ENCODE measurements around the gene SMCR8.
"Not testable (repeated sequence)": the region's sequence is repeated elsewhere in the genome, so short reads cannot be mapped to it uniquely, and the experiment has no call there.

SMCR8 gene

GRCh38 chr17:18338158-18338557 is 23.1 kb downstream of the SMCR8 start:
- in situ Hi-C loops (cut with MboI; ENCODE audit: low pct_unique_long_range_greater_than_20kb, low sequenced_read_pairs): not testable (repeated sequence)

DNA sequence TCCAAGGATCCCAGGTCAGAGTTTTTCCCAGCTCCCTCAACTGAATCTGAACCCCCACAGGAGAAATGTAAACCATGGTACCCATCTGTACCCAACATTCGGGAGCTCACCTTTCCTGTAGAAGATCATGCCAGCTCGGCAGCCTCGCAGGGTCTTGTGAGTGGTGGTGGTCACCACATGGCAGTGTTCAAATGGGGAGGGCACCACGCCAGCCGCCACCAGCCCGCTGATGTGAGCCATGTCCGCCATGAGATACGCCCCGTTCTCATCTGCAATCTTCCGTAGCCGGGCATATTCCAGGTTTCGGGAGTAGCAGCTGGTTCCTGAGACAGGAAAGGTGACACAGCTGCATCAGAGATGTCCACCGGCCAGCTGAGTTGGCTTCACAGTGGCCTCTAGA is 24.8 kb downstream of the SMCR8 start:
- in situ Hi-C loops (cut with MboI; ENCODE audit: low pct_unique_long_range_greater_than_20kb, low sequenced_read_pairs): no loop called here
- DNase-seq: no peak

More at GRCh38 chr17:18338158-18338557, 23.1 kb downstream of the SMCR8 start:
- DNase-seq: not testable (repeated sequence)

- no peak for DNase-seq
- in situ Hi-C loops (cut with MboI; ENCODE audit: low pct_unique_long_range_greater_than_20kb, low sequenced_read_pairs): no loop called here
These were observed 28.9 kb downstream of the SMCR8 start for GRCh38 chr17:18344021-18344420.

DNA sequence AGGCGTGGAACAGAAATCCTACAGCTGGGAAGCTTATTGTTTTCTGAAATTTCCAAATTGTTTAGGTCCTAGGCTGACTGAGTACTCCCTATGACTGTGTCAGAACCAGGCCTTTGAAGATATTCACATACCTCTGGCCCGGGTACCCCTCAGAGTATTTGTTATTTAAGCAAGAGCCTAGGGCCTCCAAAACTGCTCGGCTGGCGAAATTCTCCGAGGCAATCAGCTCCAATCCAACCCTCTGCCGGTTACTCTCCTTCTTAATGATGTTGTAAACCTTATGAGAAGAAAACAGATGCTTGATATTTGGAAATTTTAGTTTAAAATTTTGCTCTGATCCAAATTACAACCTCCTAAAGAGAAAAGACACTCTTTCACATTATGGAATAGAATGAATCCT is 38.4 kb downstream of the SMCR8 start:
- no peak for DNase-seq

DNA sequence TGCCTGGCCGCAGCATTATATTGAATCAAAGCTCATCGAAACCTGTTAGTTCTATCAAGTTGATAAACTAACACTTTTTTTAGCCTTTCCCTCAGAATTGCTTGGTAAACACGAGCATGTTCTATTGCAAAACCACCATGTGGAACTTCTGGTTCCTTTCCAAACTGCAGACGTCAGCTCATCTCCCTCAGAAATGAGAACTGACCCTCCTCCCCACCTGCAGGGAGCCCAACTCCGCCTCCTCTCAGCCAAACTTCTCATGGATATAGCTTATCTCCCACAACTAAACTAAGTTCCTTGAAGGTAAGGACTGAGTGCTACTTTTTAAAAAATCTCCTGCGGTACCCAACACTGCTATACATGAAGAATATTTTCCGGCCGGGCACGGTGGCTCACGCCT is 41.5 kb downstream of the SMCR8 start:
- DNase-seq: peak; percentile 14
- in situ Hi-C loops (cut with MboI; ENCODE audit: low pct_unique_long_range_greater_than_20kb, low sequenced_read_pairs): no loop called here

More for the DNA sequence above, 38.4 kb downstream of the SMCR8 start:
- in situ Hi-C loops (cut with MboI; ENCODE audit: low pct_unique_long_range_greater_than_20kb, low sequenced_read_pairs): no loop called here

DNA sequence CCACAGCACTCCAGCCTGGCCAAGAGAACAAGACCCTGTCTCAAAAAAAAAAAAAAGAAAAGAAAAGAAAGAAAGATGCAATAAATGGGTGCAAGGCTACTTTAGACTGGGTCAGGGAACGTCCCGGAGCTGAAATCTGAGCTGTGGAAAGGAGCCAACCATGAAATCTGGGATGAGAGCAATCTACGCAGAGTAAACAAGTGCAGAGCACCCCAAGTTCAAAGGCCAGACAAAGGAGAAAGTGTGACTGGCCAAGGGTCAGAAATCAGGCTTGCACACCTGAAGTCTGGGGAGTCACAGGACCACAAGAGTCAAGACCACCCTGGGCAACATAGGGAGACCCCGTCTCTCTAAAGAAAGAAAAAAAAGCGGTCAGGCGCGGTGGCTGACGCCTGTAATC is 45.4 kb downstream of the SMCR8 start:
- DNase-seq: no peak
- in situ Hi-C loops (cut with MboI; ENCODE audit: low pct_unique_long_range_greater_than_20kb, low sequenced_read_pairs): no loop called here

GRCh38 chr17:18361837-18362697 is 47.0 kb downstream of the SMCR8 start:
- in situ Hi-C loops (cut with MboI; ENCODE audit: low pct_unique_long_range_greater_than_20kb, low sequenced_read_pairs): no loop called here
- no peak for DNase-seq

- in situ Hi-C loops (cut with MboI; ENCODE audit: low pct_unique_long_range_greater_than_20kb, low sequenced_read_pairs): no loop called here
- DNase-seq: peak; percentile 31
These were observed 47.6 kb downstream of the SMCR8 start for GRCh38 chr17:18362698-18363100.

DNA sequence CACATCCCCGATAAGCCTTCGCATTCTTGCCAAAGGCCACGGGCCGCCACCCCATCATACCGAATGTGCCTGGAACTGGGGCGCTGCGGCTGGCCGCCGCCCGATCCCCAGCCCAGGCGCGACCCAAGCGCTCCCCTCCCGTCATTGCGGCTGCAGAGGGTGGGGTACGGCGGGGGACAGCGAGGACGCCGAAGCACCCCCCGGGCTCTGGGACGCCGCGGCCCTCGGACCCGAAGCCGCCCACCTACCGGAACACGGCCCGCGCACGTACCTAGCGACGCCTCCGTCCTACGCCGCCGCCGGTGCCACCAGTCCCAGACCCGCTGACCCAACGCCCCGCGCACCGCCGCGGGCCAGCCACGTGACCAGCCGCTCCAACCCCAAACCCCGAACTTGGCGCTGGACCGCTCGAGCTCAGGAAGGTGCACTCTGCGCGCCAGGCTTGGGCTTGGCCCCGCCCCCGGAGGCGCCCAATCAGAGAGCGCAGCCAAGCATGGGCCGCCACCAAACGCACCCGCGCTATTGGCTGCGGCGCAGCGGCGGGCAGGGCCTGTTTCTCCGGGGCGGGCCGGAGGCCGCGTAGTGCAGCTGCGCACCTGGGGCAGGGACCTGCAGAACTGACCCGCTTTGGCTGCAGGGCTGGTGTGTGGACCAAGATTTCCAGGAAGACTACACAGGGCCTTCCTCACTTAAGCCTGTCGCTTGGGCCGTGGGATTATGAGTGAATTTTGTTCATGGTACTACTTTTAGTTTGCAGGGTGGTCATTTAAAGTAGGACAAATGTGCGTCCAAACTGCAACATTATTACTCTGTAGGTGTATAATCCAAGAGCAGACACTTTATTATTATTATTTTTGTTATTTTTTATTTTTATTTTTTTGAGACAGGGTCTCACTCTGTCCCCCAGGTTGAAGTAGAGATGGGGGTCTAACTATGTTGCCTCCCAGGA is 48.3 kb downstream of the SMCR8 start, which contains the start of gene SHMT1:
SHMT1 (minus strand) TSS at position 450 of the 949 bp plus-strand sequence. CDS start 7,569 bp downstream, outside the sequence.
- peak; percentile 91 for DNase-seq
- in situ Hi-C loops (cut with MboI; ENCODE audit: low pct_unique_long_range_greater_than_20kb, low sequenced_read_pairs): no loop called here

- in situ Hi-C loops (cut with MboI; ENCODE audit: low pct_unique_long_range_greater_than_20kb, low sequenced_read_pairs): no loop called here
- no peak for DNase-seq
These were observed 49.1 kb downstream of the SMCR8 start for GRCh38 chr17:18364166-18364565.

DNA sequence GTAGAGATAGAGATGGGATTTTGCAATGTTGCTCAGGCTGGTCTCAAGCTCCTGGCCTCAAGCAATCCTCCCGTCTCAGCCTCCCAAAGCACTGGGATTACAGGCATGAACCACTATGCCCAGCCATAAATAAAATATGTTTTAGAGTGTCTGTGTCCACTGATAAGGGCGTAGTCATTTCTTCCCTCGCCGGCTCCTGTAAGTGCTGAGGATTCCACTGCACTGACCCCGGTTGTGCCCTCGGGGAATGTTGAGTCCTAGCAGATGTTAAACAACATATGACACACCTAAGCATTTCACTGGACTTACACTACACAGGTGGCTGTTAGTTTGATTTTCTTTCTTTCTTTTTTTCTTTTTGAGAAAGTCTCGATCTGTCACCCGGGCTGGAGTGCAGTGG is 53.9 kb downstream of the SMCR8 start:
- in situ Hi-C loops (cut with MboI; ENCODE audit: low pct_unique_long_range_greater_than_20kb, low sequenced_read_pairs): no loop called here

GRCh38 chr17:18370761-18371160 is 55.7 kb downstream of the SMCR8 start:
- no peak for DNase-seq
- in situ Hi-C loops (cut with MboI; ENCODE audit: low pct_unique_long_range_greater_than_20kb, low sequenced_read_pairs): no loop called here

More for the DNA sequence above, 53.9 kb downstream of the SMCR8 start:
- DNase-seq: no peak

GRCh38 chr17:18371455-18371854 is 56.4 kb downstream of the SMCR8 start:
- in situ Hi-C loops (cut with MboI; ENCODE audit: low pct_unique_long_range_greater_than_20kb, low sequenced_read_pairs): no loop called here
- DNase-seq: no peak

- DNase-seq; in situ Hi-C loops (cut with MboI; ENCODE audit: low pct_unique_long_range_greater_than_20kb, low sequenced_read_pairs): not testable (repeated sequence)
These were observed 58.1 kb downstream of the SMCR8 start for GRCh38 chr17:18373181-18373580.

DNA sequence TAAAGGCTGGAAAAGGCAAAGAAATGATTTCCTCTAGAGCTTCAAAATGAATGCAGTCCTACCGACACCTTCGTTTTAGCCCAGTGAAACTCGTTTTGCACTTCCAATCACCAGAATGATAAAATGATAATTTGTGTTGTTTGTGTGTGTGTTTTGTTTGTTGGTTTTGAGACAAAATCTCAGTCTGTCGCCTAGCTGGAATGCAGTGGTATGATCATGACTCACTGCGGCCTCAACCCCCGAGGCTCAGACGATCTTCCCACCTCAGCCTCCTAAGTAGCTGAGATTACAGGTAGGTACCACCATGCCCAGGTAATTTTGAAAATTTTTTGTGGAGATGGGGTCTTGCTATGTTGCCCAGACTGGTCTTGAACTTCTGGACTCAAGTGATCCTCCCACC is 59.1 kb downstream of the SMCR8 start:
- in situ Hi-C loops (cut with MboI; ENCODE audit: low pct_unique_long_range_greater_than_20kb, low sequenced_read_pairs): no loop called here

More for the DNA sequence above, 59.1 kb downstream of the SMCR8 start:
- DNase-seq: no peak
